Heart right ventricle (tissue), 16 donors: ENCODE results near the gene PIK3C2G. TPM values are rescaled to one million over a fixed set of nuclear protein-coding genes. Genes with fewer than 3 reads are reported as not detected.

ENCODE experiments used
- ATAC-seq, 8 donors: fragments of 200-7000 bp; cut with Tn5 transposase; one replicate each; pipeline ENCODE4 v1.9.1; 2020; ENCODE audit warnings: mild to moderate bottlenecking in 8 of 8, moderate library complexity in 8 of 8, moderate number of reproducible peaks in 1 of 8
- DNase-seq, 2 donors: peaks; one replicate each; pipeline ENCODE4 v3.0.0-alpha.2; 2020
- H3K27ac ChIP-seq, 10 donors: fragments of 200-600 bp; sonication (generic) in 2 of 10; one replicate each; pipeline versions ENCODE4 v1.5.0 to v1.8.0; 2020 to 2022; ENCODE audit warnings: mild to moderate bottlenecking in 3 of 10
- H3K27me3 ChIP-seq, 7 donors: fragments of 200-600 bp; one replicate each; pipeline ENCODE4 v1.8.0; 2021 to 2022; ENCODE audit warnings: mild to moderate bottlenecking in 2 of 7
- H3K36me3 ChIP-seq, 9 donors: fragments of 200-600 bp; sonication (generic) in 1 of 9; one replicate each; pipeline versions ENCODE4 v1.5.0 to v1.8.0; 2020 to 2022; ENCODE audit warnings: mild to moderate bottlenecking in 2 of 9
- H3K4me1 ChIP-seq, 9 donors: fragments of 200-600 bp; sonication (generic) in 1 of 9; one replicate each; pipeline versions ENCODE4 v1.5.0 to v1.8.0; 2020 to 2022; ENCODE audit warnings: mild to moderate bottlenecking in 4 of 9
- H3K4me3 ChIP-seq, 10 donors: fragments of 200-600 bp; sonication (generic) in 2 of 10; one replicate each; pipeline versions ENCODE4 v1.5.0 to v1.8.0; 2020 to 2022; ENCODE audit warnings: mild to moderate bottlenecking in 7 of 10, moderate library complexity in 2 of 10
- H3K9me3 ChIP-seq, 11 donors: fragments of 200-600 bp in 10 of 11; sonication (generic) in 2 of 11; one replicate each; pipeline versions ENCODE4 v1.5.0 to v1.8.0; 2013 to 2022; ENCODE audit warnings: mild to moderate bottlenecking in 2 of 11, control low read depth in 1 of 11, moderate library complexity in 1 of 11
- CTCF ChIP-seq, 9 donors: fragments of 200-600 bp; sonication (generic) in 2 of 9; IDR thresholded peaks; one replicate each; pipeline versions ENCODE4 v1.5.0 to v1.8.0; 2021 to 2022; ENCODE audit warnings: antibody characterized with exemption in 9 of 9, mild to moderate bottlenecking in 5 of 9, moderate library complexity in 1 of 9
- WGBS, 2 donors: extraction: QIAGEN DNeasy Blood & Tissue Kit; methylation state at CpG; one replicate each; pipeline ENCODE4 v1.1.7; 2013; ENCODE audit warnings: inconsistent platforms in 1 of 2; 5-methylcytosine and 5-hydroxymethylcytosine counted together
- intact Hi-C, 10 donors: fragments of 100-400 bp; cut with DNase I; formaldehyde crosslinking; loops; one replicate each; pipeline versions ENCODE4 v1.11.1 to v1.14.2; 2022
- polyA plus RNA-seq, 2 donors: library from polyadenylated mRNA; stranded (reverse); fragments of 200-250 nt; gene quantifications; one replicate each; pipeline ENCODE4 v1.2.3, GENCODE V29; 2013
- total RNA-seq, 10 donors: library from RNA; stranded (reverse); fragmentation: NEBNext Ultra II Directional in 3 of 10; extraction: Animal tissue kit (Norgen Biotek cat#: 25700) in 3 of 10; gene quantifications; one replicate each; pipeline versions ENCODE4 v1.2.1 to v1.2.4, GENCODE V29; 2021 to 2023
- donor health status: Arrhythmogenic right ventricular cardiomyopathy.
- donor health status: ischemic (EF 13 %, LVEDD 7.1; RV severe dilation, severe dysfunction).
- donor health status: healthy with polysubstance abuse.
- donor health status: DM: no; HTN: yes; CAD: no.
- donor health status: DM: no; HTN: no; CAD: no.
- donor health status: ischemic (EF 25% LVEDD 6.9; RV normal size, moderate dysfunction).
- donor health status: ischemic (EF 25% LVEDD 5.7; RV mildly dilated, moderate dysfunction).
- donor health status: healthy.
- donor health status: DM: yes; HTN: yes; CAD: no.
- donor health status: Ischemic cardiomyopathy.
- donor health status: ischemic (EF 35%, LVEDD 5.7; RV mildly dilated, moderate dysfunction).
- donor health status: nonischemic (EF 11% LVEDD 7.7; RV severe dilation, severe dysfunction).
- donor health status: DM: yes; HTN: yes; CAD: no.
- donor health status: PGD.
- donor health status: ischemic (EF 29% LVEDD 5.4; RV normal size, mild dysfunction).
- donor health status: nonischemic (EF 23%, LVEDD 6.1; RV moderate dilation, normal function).

PIK3C2G gene
- total and polyA plus RNA-seq, 12 donors: not detected

GRCh38 chr12:18264581-18265075 lies 3.3 kb downstream of the PIK3C2G start:
- no peaks in the 10 kb centered on the region for H3K27me3 ChIP-seq
- WGBS, 2 donors: 93 to 97% methylated on average over 1 of the region's 1 CpG
- no peak for DNase-seq
- H3K36me3 ChIP-seq: no peaks in the 10 kb centered on the region
- no peak for ATAC-seq
- no peaks in the 10 kb centered on the region for H3K4me1 ChIP-seq
- TF ChIP-seq CTCF (IDR thresholded peaks at IDR 0.05): no peak
- intact Hi-C loops: no loop called here
- no peaks in the 10 kb centered on the region for H3K9me3 ChIP-seq
- H3K4me3 ChIP-seq: no peak overlapping the region
- H3K27ac ChIP-seq: no peak overlapping the region

DNA sequence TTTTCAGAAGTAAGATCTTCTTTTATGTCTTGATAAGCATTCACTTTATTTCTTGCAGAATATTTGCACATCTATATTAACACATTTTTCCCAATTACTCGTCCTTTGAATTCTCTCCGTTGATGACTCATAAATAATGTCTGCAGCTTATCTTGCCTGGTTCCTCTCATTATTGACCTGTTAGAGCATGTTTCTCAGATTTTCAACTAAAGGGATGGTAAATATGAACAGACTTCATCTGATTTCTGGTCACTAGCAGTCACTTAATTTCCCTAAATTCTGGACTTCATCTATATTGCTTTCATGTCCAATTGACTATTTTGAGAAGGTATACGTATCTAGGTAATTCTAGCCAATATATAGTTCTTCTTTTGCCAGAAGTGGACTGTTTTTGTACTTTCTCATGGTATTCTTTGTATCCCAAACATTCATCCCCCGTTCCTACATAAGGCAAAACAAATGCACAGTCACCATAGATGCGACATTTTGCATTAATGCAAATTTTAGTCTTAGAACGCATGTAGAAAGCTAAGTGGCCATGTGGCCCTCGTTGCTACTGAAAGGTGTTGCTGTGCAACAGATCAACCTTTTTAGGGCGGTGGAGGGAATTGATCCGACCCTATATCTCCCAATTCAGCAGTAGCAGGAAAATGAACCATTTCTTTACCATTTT lies 6.2 kb downstream of the PIK3C2G start:
- ATAC-seq: no peak
- H3K9me3 ChIP-seq: no peaks in the 10 kb centered on the region
- no peaks in the 10 kb centered on the region for H3K36me3 ChIP-seq
- TF ChIP-seq CTCF (IDR thresholded peaks at IDR 0.05): no peak
- no peak overlapping the region for H3K4me3 ChIP-seq
- H3K27me3 ChIP-seq: no peaks in the 10 kb centered on the region
- H3K4me1 ChIP-seq: no peaks in the 10 kb centered on the region
- H3K27ac ChIP-seq: no peak overlapping the region
- intact Hi-C loops: no loop called here
- no peak for DNase-seq
- 87 to 94% methylated on average over 9 of the region's 9 CpGs for WGBS, 2 donors

- H3K27me3 ChIP-seq: no peaks in the 10 kb centered on the region
- no peak for ATAC-seq
- no peaks in the 10 kb centered on the region for H3K4me1 ChIP-seq
- no peaks in the 10 kb centered on the region for H3K9me3 ChIP-seq
- H3K36me3 ChIP-seq: no peaks in the 10 kb centered on the region
- no peak overlapping the region for H3K4me3 ChIP-seq
- 55 to 60% methylated on average over 3 of the region's 3 CpGs for WGBS, 2 donors
- no peak for DNase-seq
- H3K27ac ChIP-seq: no peak overlapping the region
- TF ChIP-seq CTCF (IDR thresholded peaks at IDR 0.05): no peak
- intact Hi-C loops: no loop called here
These were observed 9.7 kb downstream of the PIK3C2G start for GRCh38 chr12:18270958-18271460.

- no peak overlapping the region for H3K27ac ChIP-seq
- no peaks in the 10 kb centered on the region for H3K4me1 ChIP-seq
- no peak for DNase-seq
- intact Hi-C loops: no loop called here
- 63 to 74% methylated on average over 1 of the region's 1 CpG for WGBS, 2 donors
- no peaks in the 10 kb centered on the region for H3K9me3 ChIP-seq
- H3K4me3 ChIP-seq: no peak overlapping the region
- no peak for TF ChIP-seq CTCF (IDR thresholded peaks at IDR 0.05)
- H3K36me3 ChIP-seq: no peaks in the 10 kb centered on the region
- H3K27me3 ChIP-seq: no peaks in the 10 kb centered on the region
- ATAC-seq: no peak
These were observed 14.7 kb downstream of the PIK3C2G start for GRCh38 chr12:18275981-18276380.
